Spleen (tissue), 7 donors: ENCODE results near the gene BCL2.

Experiments
- CTCF ChIP-seq, 11 experiments: fragments of 200-600 bp in 7 of 11; fragments of 450-650 bp in 4 of 11; sonication (generic) in 4 of 11; IDR thresholded peaks in 8 of 11; conservative IDR thresholded peaks in 3 of 11; 1 replicate in 7 of 11; 2 replicates in 4 of 11; pipeline versions ENCODE4 v1.4.0 to v1.8.0; 2016 to 2021; ENCODE audit warnings: antibody characterized with exemption in 11 of 11, inconsistent platforms in 4 of 11, mild to moderate bottlenecking in 1 of 11
- POLR2A ChIP-seq, 3 donors: fragments of 450-650 bp; IDR thresholded peaks; one replicate each; pipeline ENCODE4 v1.5.1; 2017; ENCODE audit warnings: antibody characterized with exemption in 3 of 3, mild to moderate bottlenecking in 1 of 3
- POLR2AphosphoS5 ChIP-seq, 3 donors: sonication (generic); formaldehyde crosslinking; IDR thresholded peaks; one replicate each; pipeline ENCODE4 v1.5.1; 2017; ENCODE audit warnings: antibody characterized with exemption in 3 of 3
- donor health status: DM: no; HTN: no; CAD: no; lungs with moderate emphysema.
- donor health status: DM: no; HTN: no; CAD: no.
- donor health status: DM: no; HTN: no; CAD: no.

GRCh38 chr18:63177919-63178821 lies 141.4 kb downstream of the BCL2 start:
- TF ChIP-seq CTCF (IDR thresholded peaks at IDR 0.05 in 8 of 11, conservative IDR thresholded peaks at IDR 0.05 in 3 of 11) (no peak), POLR2A (IDR thresholded peaks at IDR 0.05) (no peak), POLR2AphosphoS5 (IDR thresholded peaks at IDR 0.05) (no peak)
